Thoracic aorta (tissue), 2 donors: ENCODE measurements around the gene PTGR1. TPM values are rescaled to one million over a fixed set of nuclear protein-coding genes. Genes with fewer than 3 reads are reported as not detected.
A peak's percentile ranks its signal among the peaks of the same experiment; 100 is the strongest.

ENCODE experiments used
- ATAC-seq: fragments of 150-250 bp; one replicate; pipeline ENCODE4 v1.8.0; 2017; ENCODE audit warnings: low read depth; ENCODE audit not compliant: insufficient number of reproducible peaks, low FRiP score
- DNase-seq: peaks from one replicate; pipeline ENCODE4 v3.0.0-alpha.2; 2020; ENCODE audit warnings: low spot score
- H3K27ac ChIP-seq, 2 donors: fragments of 200-600 bp; sonication (generic); 1 replicate in 1 of 2; 2 replicates in 1 of 2; pipeline ENCODE4 v1.5.1; 2016; ENCODE audit warnings: mild to moderate bottlenecking in 2 of 2, moderate library complexity in 2 of 2
- H3K27me3 ChIP-seq: fragments of 200-600 bp; sonication (generic); replicated peaks from 2 replicates; pipeline ENCODE4 v1.6.0; 2016; ENCODE audit warnings: mild to moderate bottlenecking; ENCODE audit not compliant: insufficient read depth
- H3K36me3 ChIP-seq: fragments of 200-600 bp; sonication (generic); one replicate; pipeline ENCODE4 v1.5.1; 2016
- H3K4me1 ChIP-seq, 2 donors: fragments of 200-600 bp; sonication (generic); 1 replicate in 1 of 2; 2 replicates in 1 of 2; pipeline versions ENCODE4 v1.5.1 to v1.6.0; 2016; ENCODE audit warnings: low read depth in 2 of 2, mild to moderate bottlenecking in 1 of 2; ENCODE audit not compliant: control insufficient read depth in 1 of 2
- H3K4me3 ChIP-seq: fragments of 200-600 bp; sonication (generic); 2 replicates; pipeline ENCODE4 v1.5.1; 2016; ENCODE audit warnings: mild to moderate bottlenecking
- H3K9me3 ChIP-seq: fragments of 200-600 bp; sonication (generic); 2 replicates; pipeline ENCODE4 v1.5.1; 2016
- total RNA-seq, 2 donors: library from RNA; depleted of rRNA; stranded (reverse); fragments of >200 nt; gene quantifications; one replicate each; pipeline versions ENCODE4 v1.1.0 to v1.2.3, GENCODE V29; 2016
- TF ChIP-seq, protein P1 (sequence below): fragments of 200-600 bp; sonication (generic); IDR thresholded peaks from one replicate; pipeline ENCODE4 v1.5.1; 2019; ENCODE audit warnings: antibody characterized with exemption

The PTGR1 gene
- total RNA-seq, 2 donors from 2014 or later, result 20.2 to 34.4 TPM

DNA sequence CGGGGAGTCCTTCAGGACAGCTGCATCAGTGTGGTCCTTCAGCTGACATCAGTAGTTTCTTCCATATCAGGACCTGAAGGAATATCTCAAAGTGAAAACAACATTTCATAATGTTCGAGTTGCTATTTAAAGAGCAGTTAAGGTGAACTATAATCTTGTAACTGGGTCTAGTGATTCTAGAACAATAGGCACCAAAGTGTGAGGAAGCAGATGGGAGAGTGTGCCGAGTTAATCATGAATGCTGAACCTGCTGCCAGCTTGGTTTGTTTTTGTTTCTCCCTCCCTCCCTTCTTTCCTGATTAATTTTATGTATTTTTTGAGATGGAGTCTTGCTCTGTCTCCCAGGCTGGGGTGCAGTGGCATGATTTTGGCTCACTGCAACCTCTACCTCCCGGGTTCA lies 3.6 kb upstream of the PTGR1 start:
- Histone ChIP-seq H3K27me3 (no peaks in the 10 kb centered on the region), H3K9me3 (no peaks in the 10 kb centered on the region), H3K4me1 (no peaks in the 10 kb centered on the region), H3K4me3 (no peak overlapping the region), H3K36me3 (no peaks in the 10 kb centered on the region), H3K27ac (no peak overlapping the region)
- TF ChIP-seq, protein P1, sequence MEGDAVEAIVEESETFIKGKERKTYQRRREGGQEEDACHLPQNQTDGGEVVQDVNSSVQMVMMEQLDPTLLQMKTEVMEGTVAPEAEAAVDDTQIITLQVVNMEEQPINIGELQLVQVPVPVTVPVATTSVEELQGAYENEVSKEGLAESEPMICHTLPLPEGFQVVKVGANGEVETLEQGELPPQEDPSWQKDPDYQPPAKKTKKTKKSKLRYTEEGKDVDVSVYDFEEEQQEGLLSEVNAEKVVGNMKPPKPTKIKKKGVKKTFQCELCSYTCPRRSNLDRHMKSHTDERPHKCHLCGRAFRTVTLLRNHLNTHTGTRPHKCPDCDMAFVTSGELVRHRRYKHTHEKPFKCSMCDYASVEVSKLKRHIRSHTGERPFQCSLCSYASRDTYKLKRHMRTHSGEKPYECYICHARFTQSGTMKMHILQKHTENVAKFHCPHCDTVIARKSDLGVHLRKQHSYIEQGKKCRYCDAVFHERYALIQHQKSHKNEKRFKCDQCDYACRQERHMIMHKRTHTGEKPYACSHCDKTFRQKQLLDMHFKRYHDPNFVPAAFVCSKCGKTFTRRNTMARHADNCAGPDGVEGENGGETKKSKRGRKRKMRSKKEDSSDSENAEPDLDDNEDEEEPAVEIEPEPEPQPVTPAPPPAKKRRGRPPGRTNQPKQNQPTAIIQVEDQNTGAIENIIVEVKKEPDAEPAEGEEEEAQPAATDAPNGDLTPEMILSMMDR, result no peak
- ATAC-seq, result no peak
- no peak for DNase-seq

DNA sequence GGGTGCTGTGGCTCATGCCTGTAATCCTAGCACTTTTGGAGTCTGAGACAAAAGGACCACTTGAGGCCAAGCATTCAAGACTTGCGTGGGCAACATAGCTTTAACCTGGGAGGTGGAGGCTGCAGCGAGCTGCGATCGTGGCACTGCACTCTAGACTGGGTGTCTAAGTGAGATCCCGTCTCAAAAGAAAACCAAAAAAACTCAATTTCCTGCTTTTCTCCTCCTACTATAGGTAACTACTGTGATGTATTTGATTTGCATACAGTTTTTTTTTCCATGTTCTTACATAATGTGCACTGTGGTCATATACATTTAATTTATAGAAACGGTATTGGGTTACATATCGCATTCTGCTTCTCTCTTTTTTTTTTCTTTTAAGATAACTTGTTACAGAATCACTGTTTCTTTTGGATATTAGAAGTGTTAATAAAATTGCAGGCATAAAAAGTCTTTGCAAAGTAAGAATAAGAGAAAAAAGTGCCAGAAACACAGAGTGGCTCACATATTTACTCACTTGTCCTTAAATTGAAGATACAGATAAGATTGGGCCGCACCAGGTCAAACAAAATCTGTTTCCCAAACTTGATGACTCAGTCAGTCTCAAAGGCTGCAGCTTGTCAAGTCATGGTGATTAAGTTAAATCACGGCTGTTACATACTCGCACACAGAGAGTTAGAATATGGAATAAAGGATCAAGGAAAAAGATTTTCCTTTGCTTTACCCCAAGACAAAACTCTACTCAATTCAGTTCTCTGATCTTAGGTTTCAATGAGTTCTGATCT lies 2.0 kb upstream of the PTGR1 start:
- no peak overlapping the region for H3K4me3 ChIP-seq
- TF ChIP-seq, protein P1, result no peak
- H3K36me3 ChIP-seq, result peaks cover 1% of the 10 kb centered on the region
- no peak for ATAC-seq
- no peaks in the 10 kb centered on the region for H3K9me3 ChIP-seq
- no peak for DNase-seq
- no peak overlapping the region for H3K27ac ChIP-seq
- H3K4me1 ChIP-seq, result no peaks in the 10 kb centered on the region
- no peaks in the 10 kb centered on the region for H3K27me3 ChIP-seq

DNA sequence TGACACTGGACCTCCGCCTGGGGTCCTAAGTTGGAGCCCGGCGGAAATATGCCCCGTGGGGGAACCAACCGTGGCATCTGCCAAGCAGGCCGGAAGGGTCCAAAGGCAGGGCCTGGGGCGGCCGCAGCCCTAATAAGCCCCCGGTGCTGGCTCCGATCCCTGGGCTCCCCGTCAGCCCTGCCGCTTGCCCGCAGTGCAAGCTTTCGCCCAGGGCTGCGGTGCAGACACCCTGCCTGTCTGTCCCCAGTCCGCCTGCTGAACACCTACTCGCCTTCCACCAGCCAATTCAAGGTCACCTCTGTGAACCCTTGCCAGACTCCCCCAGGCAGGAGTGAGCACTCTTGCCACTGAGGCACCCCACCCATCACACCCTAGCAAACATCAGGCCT lies 502 bp upstream of the PTGR1 start:
- peaks cover 10% of the 10 kb centered on the region for H3K36me3 ChIP-seq
- H3K4me1 ChIP-seq, result no peaks in the 10 kb centered on the region
- ATAC-seq, result no peak
- TF ChIP-seq, protein P1, result no peak
- no peaks in the 10 kb centered on the region for H3K9me3 ChIP-seq
- no peak for DNase-seq
- H3K27me3 ChIP-seq, result no peaks in the 10 kb centered on the region
- peak overlapping the region; percentile 80 for H3K4me3 ChIP-seq
- peak overlapping the region; percentile 74 to 83 for H3K27ac ChIP-seq

DNA sequence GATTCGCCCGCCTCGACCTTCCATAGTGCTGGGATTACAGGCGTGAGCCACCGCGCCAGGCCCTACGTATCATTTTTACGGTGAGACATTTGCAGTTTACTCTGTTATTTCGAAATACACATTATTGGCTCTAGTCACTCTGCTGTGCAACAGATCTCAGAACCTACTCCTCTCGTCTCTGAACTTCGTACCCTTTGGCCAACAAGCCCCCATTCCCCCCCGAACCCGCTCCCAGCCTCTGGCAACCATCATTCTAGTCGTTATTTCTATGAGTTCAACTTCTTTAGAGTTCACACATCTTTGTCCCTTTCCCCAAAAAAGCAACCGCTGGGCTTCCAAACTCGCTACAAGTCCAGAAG lies 735 bp downstream of the PTGR1 start:
- no peaks in the 10 kb centered on the region for H3K27me3 ChIP-seq
- no peaks in the 10 kb centered on the region for H3K9me3 ChIP-seq
- H3K4me1 ChIP-seq, result no peaks in the 10 kb centered on the region
- DNase-seq (peak; percentile 13), ATAC-seq (no peak)
- H3K4me3 ChIP-seq, result peak overlapping the region; percentile 80
- peaks cover 10% of the 10 kb centered on the region for H3K36me3 ChIP-seq
- TF ChIP-seq, protein P1, result no peak
- peak overlapping the region; percentile 74 to 83 for H3K27ac ChIP-seq

DNA sequence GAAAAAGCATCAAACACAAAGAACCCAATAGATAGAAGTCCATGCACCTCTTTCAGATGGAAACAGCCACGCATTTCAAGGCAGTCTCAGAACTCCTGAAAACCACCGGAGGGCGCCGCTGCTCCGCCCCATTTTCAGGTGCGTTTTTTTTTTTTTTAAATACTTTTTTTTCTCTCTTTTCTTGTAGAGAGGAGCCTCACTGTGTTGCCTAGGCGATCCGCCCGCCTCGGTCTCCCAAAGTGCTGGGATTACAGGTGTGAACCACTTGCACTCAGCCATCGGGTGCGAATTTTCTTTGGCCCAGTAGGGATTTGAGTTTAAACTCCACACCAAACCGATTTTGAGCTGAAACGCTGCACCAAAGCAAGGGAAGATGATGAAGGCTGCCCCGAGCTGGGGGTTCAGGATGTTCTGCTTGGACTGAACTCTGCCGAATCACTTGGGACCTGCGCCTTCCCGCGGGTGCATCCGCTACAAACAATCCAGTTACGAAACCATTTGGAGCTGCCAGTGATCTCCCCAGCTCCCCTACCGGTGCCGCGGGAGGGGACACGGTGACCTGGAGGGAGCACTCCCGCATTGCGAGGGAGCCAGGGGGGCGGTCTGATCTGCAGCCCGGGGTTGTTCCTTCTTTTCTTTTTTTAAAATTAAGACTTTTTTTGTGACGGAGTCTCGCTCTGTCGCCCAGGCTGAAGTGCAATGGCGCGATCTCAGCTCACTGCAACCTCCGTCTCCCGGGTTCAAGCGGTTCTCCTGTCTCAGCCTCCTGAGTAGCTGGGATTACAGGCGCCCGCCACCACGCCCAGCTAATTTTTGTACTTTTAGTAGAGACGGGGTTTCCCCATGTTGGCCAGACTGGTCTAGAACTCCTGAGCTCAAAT lies 1.4 kb downstream of the PTGR1 start:
- Histone ChIP-seq H3K4me3 (peak overlapping the region; percentile 80), H3K4me1 (no peaks in the 10 kb centered on the region), H3K36me3 (peaks cover 10% of the 10 kb centered on the region), H3K9me3 (no peaks in the 10 kb centered on the region), H3K27ac (peak overlapping the region; percentile 74 to 83), H3K27me3 (no peaks in the 10 kb centered on the region)
- TF ChIP-seq, protein P1, result peak; percentile 55
- DNase-seq (no peak), ATAC-seq (peak; percentile 31)
